Gastroesophageal sphincter (tissue), 4 donors: ENCODE results near the gene BTG1. TPM values are rescaled to one million over a fixed set of nuclear protein-coding genes. Genes with fewer than 3 reads are reported as not detected.
A peak's percentile ranks its signal among the peaks of the same experiment; 100 is the strongest.

ENCODE experiments used
- ATAC-seq: fragments of 150-250 bp; one replicate; pipeline ENCODE4 v1.9.1; 2016; ENCODE audit warnings: mild to moderate bottlenecking, moderate library complexity
- H3K27ac ChIP-seq, 4 donors: fragments of 200-600 bp; sonication (generic) in 3 of 4; 1 replicate in 3 of 4; 2 replicates in 1 of 4; pipeline ENCODE4 v1.5.1; 2016 to 2019
- H3K27me3 ChIP-seq: fragments of 200-600 bp; sonication (generic); one replicate; pipeline ENCODE4 v1.5.1; 2019
- H3K36me3 ChIP-seq, 2 donors: fragments of 200-600 bp; sonication (generic); one replicate each; pipeline ENCODE4 v1.5.1; 2019; ENCODE audit warnings: control low read depth in 1 of 2
- H3K4me1 ChIP-seq, 3 donors: fragments of 200-600 bp; sonication (generic); 1 replicate in 2 of 3; 2 replicates in 1 of 3; pipeline ENCODE4 v1.5.1; 2016 to 2019; ENCODE audit warnings: control low read depth in 2 of 3
- H3K4me3 ChIP-seq, 2 donors: fragments of 200-600 bp; sonication (generic); one replicate each; pipeline ENCODE4 v1.5.1; 2019; ENCODE audit warnings: mild to moderate bottlenecking in 1 of 2, moderate library complexity in 1 of 2
- H3K9me3 ChIP-seq, 3 donors: fragments of 200-600 bp; sonication (generic); one replicate each; pipeline ENCODE4 v1.5.1; 2017 to 2019; ENCODE audit warnings: control low read depth in 2 of 3
- CTCF ChIP-seq, 4 experiments: fragments of 200-600 bp in 2 of 4; fragments of 450-650 bp in 2 of 4; sonication (generic) in 1 of 4; IDR thresholded peaks; one replicate each; pipeline ENCODE4 v1.5.1; 2017 to 2019; ENCODE audit warnings: antibody characterized with exemption in 4 of 4, mild to moderate bottlenecking in 2 of 4, moderate library complexity in 2 of 4
- EP300 ChIP-seq: sonication (generic); formaldehyde crosslinking; IDR thresholded peaks from one replicate; pipeline ENCODE4 v1.6.1; 2017; ENCODE audit warnings: antibody characterized with exemption, mild to moderate bottlenecking
- POLR2A ChIP-seq, 2 donors: fragments of 450-650 bp; IDR thresholded peaks; one replicate each; pipeline ENCODE4 v1.6.1; 2017; ENCODE audit warnings: antibody characterized with exemption in 2 of 2, mild to moderate bottlenecking in 2 of 2, moderate library complexity in 1 of 2
- POLR2AphosphoS5 ChIP-seq: sonication (generic); formaldehyde crosslinking; IDR thresholded peaks from one replicate; pipeline ENCODE4 v1.6.1; 2017; ENCODE audit warnings: antibody characterized with exemption
- WGBS, 2 donors: methylation state at CpG; one replicate each; pipeline ENCODE4 v1.1.5; 2018; ENCODE audit warnings: low coverage in 1 of 2; 5-methylcytosine and 5-hydroxymethylcytosine counted together
- total RNA-seq, 4 donors: library from RNA; depleted of rRNA; stranded (reverse); fragments of >200 nt; gene quantifications; one replicate each; pipeline ENCODE4 v1.1.0, GENCODE V29; 2016

The BTG1 gene
- total RNA-seq, 4 donors from 2014 or later = 33.7 to 46.1 (median 42.7) TPM

- H3K9me3 ChIP-seq = no peaks in the 10 kb centered on the region
- no peaks in the 10 kb centered on the region for H3K27me3 ChIP-seq
- no peaks in the 10 kb centered on the region for H3K36me3 ChIP-seq
- no peak for ATAC-seq
- no peak overlapping the region for H3K4me3 ChIP-seq
- 75 to 92% methylated on average over 1 of the region's 1 CpG for WGBS, 2 donors
- peaks cover 0 to 2% (median 0%) of the 10 kb centered on the region in 3 donors for H3K4me1 ChIP-seq
- TF ChIP-seq CTCF (IDR thresholded peaks at IDR 0.05) (no peak), POLR2AphosphoS5 (no peak), EP300 (no peak), POLR2A (IDR thresholded peaks at IDR 0.05) (no peak)
- no peak overlapping the region for H3K27ac ChIP-seq
Observed at GRCh38 chr12:92164712-92165111, 19.1 kb upstream of the BTG1 start.

- TF ChIP-seq EP300 = no peak
- TF ChIP-seq POLR2A (IDR thresholded peaks at IDR 0.05) = no peak
- TF ChIP-seq POLR2AphosphoS5 = no peak
- TF ChIP-seq CTCF (IDR thresholded peaks at IDR 0.05) = no peak
- Histone ChIP-seq H3K4me3 (no peak overlapping the region), H3K27ac (no peak overlapping the region), H3K4me1 (peaks cover 0 to 19% (median 2%) of the 10 kb centered on the region in 3 donors), H3K9me3 (no peaks in the 10 kb centered on the region), H3K27me3 (no peaks in the 10 kb centered on the region), H3K36me3 (no peaks in the 10 kb centered on the region)
- no peak for ATAC-seq
- 91 to 100% methylated on average over 1 of the region's 1 CpG for WGBS, 2 donors
Observed at GRCh38 chr12:92162079-92162478, 16.4 kb upstream of the BTG1 start.

- H3K4me1 ChIP-seq = peaks cover 0 to 19% (median 2%) of the 10 kb centered on the region in 3 donors
- no peaks in the 10 kb centered on the region for H3K9me3 ChIP-seq
- H3K27ac ChIP-seq = peak overlapping the region; percentile 45 to 61 (median 54)
- WGBS, 2 donors = 18 to 36% methylated on average over 5 to 6 of the region's 6 CpGs
- no peak overlapping the region for H3K4me3 ChIP-seq
- TF ChIP-seq CTCF (IDR thresholded peaks at IDR 0.05) = no peak
- no peak for TF ChIP-seq POLR2AphosphoS5
- TF ChIP-seq POLR2A (IDR thresholded peaks at IDR 0.05) = no peak
- TF ChIP-seq EP300 = no peak
- no peaks in the 10 kb centered on the region for H3K36me3 ChIP-seq
- no peaks in the 10 kb centered on the region for H3K27me3 ChIP-seq
- ATAC-seq = no peak
Observed at GRCh38 chr12:92158796-92159439, 13.3 kb upstream of the BTG1 start.

- 90 to 93% methylated on average over 3 to 6 of the region's 6 CpGs for WGBS, 2 donors
- no peak overlapping the region for H3K27ac ChIP-seq
- no peak for ATAC-seq
Observed at GRCh38 chr12:92156704-92157395, 11.2 kb upstream of the BTG1 start.

More at GRCh38 chr12:92156704-92157395, 11.2 kb upstream of the BTG1 start:
- H3K27me3 ChIP-seq = no peaks in the 10 kb centered on the region
- no peaks in the 10 kb centered on the region for H3K9me3 ChIP-seq
- H3K36me3 ChIP-seq = no peaks in the 10 kb centered on the region
- TF ChIP-seq POLR2A (IDR thresholded peaks at IDR 0.05) (no peak), EP300 (no peak), CTCF (IDR thresholded peaks at IDR 0.05) (no peak), POLR2AphosphoS5 (no peak)
- H3K4me3 ChIP-seq = no peak overlapping the region
- peaks cover 0 to 19% (median 2%) of the 10 kb centered on the region in 3 donors for H3K4me1 ChIP-seq
